Measurements from ENCODE around the gene UFD1.

- TF ChIP-seq NFIC (IDR thresholded peaks at IDR 0.05) (no peak), TEAD4 (IDR thresholded peaks at IDR 0.05) (no peak), CREB1 (IDR thresholded peaks at IDR 0.05; ENCODE audit: low read depth) (no peak), YY1 (IDR thresholded peaks at IDR 0.05; ENCODE audit: low read depth) (no peak), MAX (IDR thresholded peaks at IDR 0.05) (no peak), EGR1 (IDR thresholded peaks at IDR 0.05) (no peak), TAF1 (IDR thresholded peaks at IDR 0.05; ENCODE audit: low read depth) (no peak), CEBPB (IDR thresholded peaks at IDR 0.05) (no peak), EP300 (IDR thresholded peaks at IDR 0.05; ENCODE audit: borderline replicate concordance) (no peak), RAD21 (IDR thresholded peaks at IDR 0.05; ENCODE audit: low read depth) (no peak)
- TF ChIP-seq, protein P1, sequence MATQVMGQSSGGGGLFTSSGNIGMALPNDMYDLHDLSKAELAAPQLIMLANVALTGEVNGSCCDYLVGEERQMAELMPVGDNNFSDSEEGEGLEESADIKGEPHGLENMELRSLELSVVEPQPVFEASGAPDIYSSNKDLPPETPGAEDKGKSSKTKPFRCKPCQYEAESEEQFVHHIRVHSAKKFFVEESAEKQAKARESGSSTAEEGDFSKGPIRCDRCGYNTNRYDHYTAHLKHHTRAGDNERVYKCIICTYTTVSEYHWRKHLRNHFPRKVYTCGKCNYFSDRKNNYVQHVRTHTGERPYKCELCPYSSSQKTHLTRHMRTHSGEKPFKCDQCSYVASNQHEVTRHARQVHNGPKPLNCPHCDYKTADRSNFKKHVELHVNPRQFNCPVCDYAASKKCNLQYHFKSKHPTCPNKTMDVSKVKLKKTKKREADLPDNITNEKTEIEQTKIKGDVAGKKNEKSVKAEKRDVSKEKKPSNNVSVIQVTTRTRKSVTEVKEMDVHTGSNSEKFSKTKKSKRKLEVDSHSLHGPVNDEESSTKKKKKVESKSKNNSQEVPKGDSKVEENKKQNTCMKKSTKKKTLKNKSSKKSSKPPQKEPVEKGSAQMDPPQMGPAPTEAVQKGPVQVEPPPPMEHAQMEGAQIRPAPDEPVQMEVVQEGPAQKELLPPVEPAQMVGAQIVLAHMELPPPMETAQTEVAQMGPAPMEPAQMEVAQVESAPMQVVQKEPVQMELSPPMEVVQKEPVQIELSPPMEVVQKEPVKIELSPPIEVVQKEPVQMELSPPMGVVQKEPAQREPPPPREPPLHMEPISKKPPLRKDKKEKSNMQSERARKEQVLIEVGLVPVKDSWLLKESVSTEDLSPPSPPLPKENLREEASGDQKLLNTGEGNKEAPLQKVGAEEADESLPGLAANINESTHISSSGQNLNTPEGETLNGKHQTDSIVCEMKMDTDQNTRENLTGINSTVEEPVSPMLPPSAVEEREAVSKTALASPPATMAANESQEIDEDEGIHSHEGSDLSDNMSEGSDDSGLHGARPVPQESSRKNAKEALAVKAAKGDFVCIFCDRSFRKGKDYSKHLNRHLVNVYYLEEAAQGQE (IDR thresholded peaks at IDR 0.05; ENCODE audit: low read depth) = no peak
Measured at GRCh38 chr22:19469421-19469820, 9.6 kb downstream of the UFD1 start.
